Ishikawa (cell line): ENCODE data around the gene MSTO1.

ENCODE experiments used
- CEBPB ChIP-seq: IDR thresholded peaks from 2 replicates; pipeline ENCODE4 v1.6.1; 2012
- CREB1 ChIP-seq: IDR thresholded peaks from 2 replicates; pipeline ENCODE4 v1.6.1; 2012; ENCODE audit warnings: low read depth
- EGR1 ChIP-seq: IDR thresholded peaks from 2 replicates; pipeline ENCODE4 v1.6.1; 2012
- EP300 ChIP-seq: IDR thresholded peaks from 2 replicates; pipeline ENCODE4 v1.6.1; 2012; ENCODE audit warnings: borderline replicate concordance
- FOXM1 ChIP-seq: IDR thresholded peaks from 2 replicates; pipeline ENCODE4 v1.6.1; 2012; ENCODE audit warnings: low read depth, borderline replicate concordance
- MAX ChIP-seq: IDR thresholded peaks from 2 replicates; pipeline ENCODE4 v1.6.1; 2012
- NFIC ChIP-seq: IDR thresholded peaks from 2 replicates; pipeline ENCODE4 v1.6.1; 2012
- RAD21 ChIP-seq: IDR thresholded peaks from 2 replicates; pipeline ENCODE4 v1.6.1; 2012; ENCODE audit warnings: low read depth
- REST ChIP-seq: IDR thresholded peaks from 2 replicates; pipeline ENCODE4 v1.6.1; 2012; ENCODE audit warnings: low read depth, mild to moderate bottlenecking
- TAF1 ChIP-seq: IDR thresholded peaks from 2 replicates; pipeline ENCODE4 v1.6.1; 2012; ENCODE audit warnings: low read depth, mild to moderate bottlenecking
- TCF12 ChIP-seq: IDR thresholded peaks from 2 replicates; pipeline ENCODE4 v1.6.1; 2012; ENCODE audit warnings: low read depth
- TEAD4 ChIP-seq: IDR thresholded peaks from 2 replicates; pipeline ENCODE4 v1.6.1; 2012
- USF1 ChIP-seq: IDR thresholded peaks from 2 replicates; pipeline ENCODE4 v1.6.1; 2012
- YY1 ChIP-seq: IDR thresholded peaks from 2 replicates; pipeline ENCODE4 v1.6.1; 2012; ENCODE audit warnings: low read depth
- ZBTB7A ChIP-seq: IDR thresholded peaks from 2 replicates; pipeline ENCODE4 v1.6.1; 2012; ENCODE audit warnings: low read depth

MSTO1 gene

GRCh38 chr1:155623357-155623756 lies 13.3 kb downstream of the MSTO1 start:
- TF ChIP-seq NFIC (no peak), FOXM1 (no peak)

- no peak for TF ChIP-seq CEBPB
- TF ChIP-seq CREB1 = no peak
- no peak for TF ChIP-seq YY1
- no peak for TF ChIP-seq TCF12
- TF ChIP-seq MAX = no peak
- no peak for TF ChIP-seq FOXM1
- no peak for TF ChIP-seq RAD21
- TF ChIP-seq REST = no peak
- no peak for TF ChIP-seq NFIC
- TF ChIP-seq ZBTB7A = no peak
- no peak for TF ChIP-seq TAF1
Measured at GRCh38 chr1:155636397-155637153, 26.6 kb downstream of the MSTO1 start.

- TF ChIP-seq REST = no peak
- no peak for TF ChIP-seq EGR1
- no peak for TF ChIP-seq TAF1
- TF ChIP-seq USF1 = no peak
- no peak for TF ChIP-seq TEAD4
- TF ChIP-seq CEBPB = no peak
- TF ChIP-seq MAX = no peak
- TF ChIP-seq FOXM1 = no peak
- no peak for TF ChIP-seq CREB1
- TF ChIP-seq TCF12 = no peak
- TF ChIP-seq EP300 = no peak
- TF ChIP-seq NFIC = no peak
Measured at GRCh38 chr1:155640367-155640766, 30.3 kb downstream of the MSTO1 start.

GRCh38 chr1:155643230-155643629 lies 33.2 kb downstream of the MSTO1 start:
- TF ChIP-seq EP300 = no peak
- no peak for TF ChIP-seq TAF1
- TF ChIP-seq ZBTB7A = no peak
- no peak for TF ChIP-seq USF1

- TF ChIP-seq USF1 (no peak), FOXM1 (no peak), NFIC (no peak), MAX (no peak), CREB1 (no peak), TEAD4 (no peak)
Measured at GRCh38 chr1:155645034-155645598, 35.1 kb downstream of the MSTO1 start.

- no peak for TF ChIP-seq EP300
- TF ChIP-seq NFIC = no peak
- TF ChIP-seq USF1 = no peak
- no peak for TF ChIP-seq CREB1
- no peak for TF ChIP-seq FOXM1
- no peak for TF ChIP-seq ZBTB7A
- TF ChIP-seq YY1 = no peak
- no peak for TF ChIP-seq RAD21
- TF ChIP-seq TCF12 = no peak
- TF ChIP-seq TEAD4 = no peak
- TF ChIP-seq CEBPB = no peak
Measured at GRCh38 chr1:155645648-155646047, 35.6 kb downstream of the MSTO1 start.
